HFF-Myc (cell line): ENCODE measurements around the gene COASY.

Source experiments
- DNase-seq: peaks from one replicate; pipeline ENCODE4 v3.0.0-alpha.2; 2011; ENCODE audit warnings: low read depth; ENCODE audit errors: extremely low read depth
- H3K4me3 ChIP-seq: replicated peaks from 2 replicates; pipeline ENCODE4 v1.5.1; 2011; ENCODE audit warnings: low read depth, mild to moderate bottlenecking, control low read depth, low read length
- CTCF ChIP-seq: IDR thresholded peaks from 2 replicates; pipeline ENCODE4 v1.5.1; 2012; ENCODE audit warnings: mild to moderate bottlenecking, low read depth, low read length, control low read depth; ENCODE audit errors: missing control alignments

The COASY gene

GRCh38 chr17:42586514-42587230, 24.7 kb downstream of the COASY start:
- no peak for DNase-seq
- no peak overlapping the region for H3K4me3 ChIP-seq
- TF ChIP-seq CTCF, result no peak

- DNase-seq, result no peak
- no peak overlapping the region for H3K4me3 ChIP-seq
- TF ChIP-seq CTCF, result no peak
These were observed 28.9 kb downstream of the COASY start for GRCh38 chr17:42590886-42591285.

- no peak overlapping the region for H3K4me3 ChIP-seq
- DNase-seq, result no peak
- no peak for TF ChIP-seq CTCF
These were observed 29.5 kb downstream of the COASY start for GRCh38 chr17:42591411-42591810.

- no peak for TF ChIP-seq CTCF
- no peak overlapping the region for H3K4me3 ChIP-seq
- no peak for DNase-seq
These were observed 34.4 kb downstream of the COASY start for GRCh38 chr17:42596386-42596785.

GRCh38 chr17:42598905-42599304, 37.0 kb downstream of the COASY start:
- no peak for DNase-seq
- TF ChIP-seq CTCF, result no peak
- H3K4me3 ChIP-seq, result no peak overlapping the region

- H3K4me3 ChIP-seq, result no peak overlapping the region
- no peak for DNase-seq
- TF ChIP-seq CTCF, result no peak
These were observed 41.4 kb downstream of the COASY start for GRCh38 chr17:42603318-42603717.

GRCh38 chr17:42607769-42608168, 45.8 kb downstream of the COASY start:
- H3K4me3 ChIP-seq, result peak overlapping the region; percentile 68
- no peak for DNase-seq
- TF ChIP-seq CTCF, result no peak
